ENCODE data around the gene BTG1.

BTG1 gene

DNA sequence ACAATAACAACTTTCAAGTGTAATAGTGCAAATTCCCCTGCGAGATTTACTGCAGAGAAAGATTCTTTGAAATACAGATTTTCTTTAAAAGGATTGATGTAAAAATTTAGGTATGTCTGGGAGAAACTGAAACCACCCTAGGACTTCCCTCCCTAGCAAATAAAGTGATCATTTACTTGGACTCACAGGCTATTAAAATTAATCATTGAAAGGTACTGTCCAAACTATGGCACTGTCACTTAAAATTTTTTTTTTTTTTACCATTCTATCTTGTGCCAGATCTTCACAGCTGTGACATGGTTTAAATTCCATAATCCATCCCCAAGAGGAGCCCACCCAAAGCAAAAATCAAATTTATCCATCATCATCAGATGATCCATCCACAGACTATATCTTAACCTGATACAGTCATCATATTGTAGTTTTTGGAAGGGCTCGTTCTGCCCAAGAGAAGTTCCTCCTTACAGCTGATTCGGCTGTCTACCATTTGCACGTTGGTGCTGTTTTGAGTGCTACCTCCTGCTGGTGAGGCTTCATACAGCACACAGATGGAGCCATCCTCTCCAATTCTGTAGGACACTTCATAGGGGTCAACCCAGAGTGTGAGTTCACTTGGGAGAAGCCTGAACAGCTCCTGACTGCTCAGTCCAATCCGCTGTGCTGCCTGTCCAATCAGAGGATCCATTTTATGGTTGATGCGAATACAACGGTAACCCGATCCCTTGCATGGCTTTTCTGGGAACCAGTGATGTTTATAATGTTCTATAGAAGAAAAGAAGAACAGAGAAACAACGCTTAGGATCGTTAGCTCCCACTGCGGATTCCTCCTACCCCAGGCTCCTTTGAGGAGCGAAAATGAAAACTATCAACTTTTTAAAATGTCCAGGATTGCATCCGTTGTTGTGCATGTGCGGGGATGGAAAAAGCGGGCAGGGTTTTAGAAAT lies 1.7 kb downstream of the BTG1 start:
- Histone ChIP-seq H2BK120ac (ENCODE audit: low read depth, low read length) (peak overlapping the region; percentile 65), H3K14ac (ENCODE audit: low read length) (no peak overlapping the region), H3K36me3 (replicated peaks in 1 of 2; ENCODE audit: control insufficient read depth in 2 of 2, insufficient read depth in 2 of 2, low read length in 2 of 2) (peaks cover 2 to 51% of the 10 kb centered on the region in 2 donors), H3K9me3 (replicated peaks in 1 of 2; ENCODE audit: control insufficient read depth in 2 of 2, insufficient read depth in 1 of 2, low read depth in 1 of 2, low read length in 2 of 2) (no peaks in the 10 kb centered on the region), H3K4me2 (ENCODE audit: insufficient read depth, low read length, poor library complexity, severe bottlenecking) (peak overlapping the region; percentile 62), H3K9ac (ENCODE audit: low read depth, low read length, poor library complexity) (peak overlapping the region; percentile 100), H2BK15ac (ENCODE audit: low read length) (no peak overlapping the region), H2BK5ac (ENCODE audit: low read length) (peak overlapping the region; percentile 97), H4K91ac (ENCODE audit: low read depth, low read length, poor library complexity) (no peak overlapping the region), H3K18ac (ENCODE audit: low read length) (peak overlapping the region; percentile 100), H3K4ac (ENCODE audit: low read length) (no peak overlapping the region), H2BK12ac (ENCODE audit: low read length) (no peak overlapping the region), H3K79me1 (ENCODE audit: low read depth, low read length) (peaks cover 2% of the 10 kb centered on the region), H2AK5ac (ENCODE audit: low read depth, low read length) (peak overlapping the region; percentile 9), H3K27me3 (ENCODE audit: control insufficient read depth in 3 of 3, insufficient read depth in 3 of 3, low read depth in 1 of 3, low read length in 3 of 3) (no peaks in the 10 kb centered on the region), H3K27ac (replicated peaks; ENCODE audit: low read length) (peak overlapping the region; percentile 78), H2AFZ (ENCODE audit: low read length) (no peak overlapping the region), H3K23ac (ENCODE audit: low read depth, low read length, poor library complexity) (no peak overlapping the region), H3K4me3 (ENCODE audit: low read length in 2 of 2) (peak overlapping the region; percentile 96), H4K8ac (ENCODE audit: low read depth, low read length) (no peak overlapping the region), H3K4me1 (ENCODE audit: control insufficient read depth in 2 of 2, insufficient read depth in 1 of 2, low read depth in 1 of 2, low read length in 2 of 2) (peaks cover 0 to 12% of the 10 kb centered on the region in 2 donors)
- DNase-seq (ENCODE audit: low spot score), result peak; percentile 84
- no CpG with 5 or more reads among the region's 15 CpGs for WGBS, 2 donors (ENCODE audit: extremely low coverage in 2 of 2, insufficient read length in 2 of 2, insufficient replicate concordance in 1 of 2)

DNA sequence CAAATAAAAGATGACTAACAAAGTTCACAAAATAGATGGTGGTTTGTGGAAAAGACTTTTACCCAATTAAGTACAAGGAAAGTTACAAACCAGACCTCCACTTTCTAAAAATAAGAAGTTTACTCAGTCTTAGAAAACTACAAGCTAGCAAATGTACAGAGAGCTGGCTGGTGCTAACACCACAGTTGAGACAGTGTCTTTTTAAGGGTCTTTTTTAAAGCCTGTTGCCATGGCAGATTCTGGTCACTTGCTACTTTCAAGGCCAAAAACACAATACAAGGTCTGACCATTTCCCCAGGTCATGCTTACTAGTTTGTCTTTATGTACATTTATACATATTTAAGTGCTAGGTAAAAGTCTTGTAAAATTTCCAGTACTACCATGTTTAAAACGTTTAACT lies 2.4 kb downstream of the BTG1 start:
- no CpG with 5 or more reads among the region's 1 CpG for WGBS, 2 donors (ENCODE audit: extremely low coverage in 2 of 2, insufficient read length in 2 of 2, insufficient replicate concordance in 1 of 2)
- Histone ChIP-seq H3K27ac (replicated peaks; ENCODE audit: low read length) (no peak overlapping the region), H2BK12ac (ENCODE audit: low read length) (no peak overlapping the region), H3K4me1 (ENCODE audit: control insufficient read depth in 2 of 2, insufficient read depth in 1 of 2, low read depth in 1 of 2, low read length in 2 of 2) (peaks cover 0 to 16% of the 10 kb centered on the region in 2 donors), H3K23ac (ENCODE audit: low read depth, low read length, poor library complexity) (no peak overlapping the region), H3K27me3 (ENCODE audit: control insufficient read depth in 3 of 3, insufficient read depth in 3 of 3, low read depth in 1 of 3, low read length in 3 of 3) (no peaks in the 10 kb centered on the region), H3K9me3 (replicated peaks in 1 of 2; ENCODE audit: control insufficient read depth in 2 of 2, insufficient read depth in 1 of 2, low read depth in 1 of 2, low read length in 2 of 2) (no peaks in the 10 kb centered on the region), H2AK5ac (ENCODE audit: low read depth, low read length) (no peak overlapping the region), H2AFZ (ENCODE audit: low read length) (no peak overlapping the region), H3K4me2 (ENCODE audit: insufficient read depth, low read length, poor library complexity, severe bottlenecking) (peak overlapping the region; percentile 48), H3K4me3 (ENCODE audit: low read length in 2 of 2) (peak overlapping the region; percentile 59 to 96), H3K9ac (ENCODE audit: low read depth, low read length, poor library complexity) (no peak overlapping the region), H3K4ac (ENCODE audit: low read length) (no peak overlapping the region), H3K79me1 (ENCODE audit: low read depth, low read length) (peaks cover 2% of the 10 kb centered on the region), H3K18ac (ENCODE audit: low read length) (no peak overlapping the region), H4K91ac (ENCODE audit: low read depth, low read length, poor library complexity) (no peak overlapping the region), H3K36me3 (replicated peaks in 1 of 2; ENCODE audit: control insufficient read depth in 2 of 2, insufficient read depth in 2 of 2, low read length in 2 of 2) (peaks cover 2 to 58% of the 10 kb centered on the region in 2 donors), H2BK120ac (ENCODE audit: low read depth, low read length) (no peak overlapping the region), H3K14ac (ENCODE audit: low read length) (no peak overlapping the region), H4K8ac (ENCODE audit: low read depth, low read length) (no peak overlapping the region), H2BK5ac (ENCODE audit: low read length) (no peak overlapping the region), H2BK15ac (ENCODE audit: low read length) (no peak overlapping the region)
- DNase-seq (ENCODE audit: low spot score), result no peak

DNA sequence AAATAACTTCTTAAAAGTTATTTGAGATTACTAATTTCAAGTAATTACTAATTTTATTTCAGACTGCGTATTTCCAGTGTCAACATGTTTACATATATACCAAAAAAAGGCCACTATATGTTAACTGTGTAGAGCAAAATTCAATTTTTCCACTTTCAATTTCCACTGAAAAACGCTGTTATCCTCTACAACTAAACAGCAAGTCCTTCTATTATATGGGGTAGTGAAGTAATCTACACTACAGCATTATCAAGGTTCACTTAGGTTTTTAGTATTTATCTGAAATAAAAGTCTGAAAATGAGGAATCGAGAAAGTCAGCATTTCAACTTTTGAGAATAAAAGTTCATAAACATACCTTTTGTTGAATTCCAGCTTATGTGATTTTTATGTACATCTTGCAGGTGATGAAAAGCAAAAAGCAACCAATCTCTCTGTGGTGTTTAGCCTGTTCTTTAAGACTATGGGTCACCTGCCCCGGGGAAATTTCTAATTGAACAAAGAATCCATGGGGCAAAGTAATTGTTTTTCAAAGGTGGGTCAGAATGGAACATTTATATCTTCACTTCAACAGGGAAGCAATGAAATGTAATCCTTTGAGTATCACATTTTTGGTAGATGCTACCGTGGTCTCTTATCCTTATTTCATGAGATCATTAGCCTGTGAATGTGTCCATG lies 3.3 kb downstream of the BTG1 start:
- Histone ChIP-seq H3K4me2 (ENCODE audit: insufficient read depth, low read length, poor library complexity, severe bottlenecking) (peak overlapping the region; percentile 47), H3K4me3 (ENCODE audit: low read length in 2 of 2) (peak overlapping the region; percentile 48 to 96), H3K27me3 (ENCODE audit: control insufficient read depth in 3 of 3, insufficient read depth in 3 of 3, low read depth in 1 of 3, low read length in 3 of 3) (no peaks in the 10 kb centered on the region), H2AFZ (ENCODE audit: low read length) (no peak overlapping the region), H3K27ac (replicated peaks; ENCODE audit: low read length) (no peak overlapping the region), H3K14ac (ENCODE audit: low read length) (no peak overlapping the region), H3K36me3 (replicated peaks in 1 of 2; ENCODE audit: control insufficient read depth in 2 of 2, insufficient read depth in 2 of 2, low read length in 2 of 2) (peaks cover 2 to 66% of the 10 kb centered on the region in 2 donors), H2BK120ac (ENCODE audit: low read depth, low read length) (no peak overlapping the region), H3K79me1 (ENCODE audit: low read depth, low read length) (peaks cover 2% of the 10 kb centered on the region), H3K9me3 (replicated peaks in 1 of 2; ENCODE audit: control insufficient read depth in 2 of 2, insufficient read depth in 1 of 2, low read depth in 1 of 2, low read length in 2 of 2) (no peaks in the 10 kb centered on the region), H2BK15ac (ENCODE audit: low read length) (no peak overlapping the region), H3K4me1 (ENCODE audit: control insufficient read depth in 2 of 2, insufficient read depth in 1 of 2, low read depth in 1 of 2, low read length in 2 of 2) (peaks cover 0 to 13% of the 10 kb centered on the region in 2 donors), H2BK5ac (ENCODE audit: low read length) (no peak overlapping the region), H3K18ac (ENCODE audit: low read length) (no peak overlapping the region), H4K8ac (ENCODE audit: low read depth, low read length) (no peak overlapping the region), H4K91ac (ENCODE audit: low read depth, low read length, poor library complexity) (no peak overlapping the region), H3K9ac (ENCODE audit: low read depth, low read length, poor library complexity) (no peak overlapping the region), H3K4ac (ENCODE audit: low read length) (no peak overlapping the region), H3K23ac (ENCODE audit: low read depth, low read length, poor library complexity) (no peak overlapping the region), H2BK12ac (ENCODE audit: low read length) (no peak overlapping the region), H2AK5ac (ENCODE audit: low read depth, low read length) (no peak overlapping the region)
- no CpG with 5 or more reads among the region's 5 CpGs for WGBS, 2 donors (ENCODE audit: extremely low coverage in 2 of 2, insufficient read length in 2 of 2, insufficient replicate concordance in 1 of 2)
- no peak for DNase-seq (ENCODE audit: low spot score)

DNA sequence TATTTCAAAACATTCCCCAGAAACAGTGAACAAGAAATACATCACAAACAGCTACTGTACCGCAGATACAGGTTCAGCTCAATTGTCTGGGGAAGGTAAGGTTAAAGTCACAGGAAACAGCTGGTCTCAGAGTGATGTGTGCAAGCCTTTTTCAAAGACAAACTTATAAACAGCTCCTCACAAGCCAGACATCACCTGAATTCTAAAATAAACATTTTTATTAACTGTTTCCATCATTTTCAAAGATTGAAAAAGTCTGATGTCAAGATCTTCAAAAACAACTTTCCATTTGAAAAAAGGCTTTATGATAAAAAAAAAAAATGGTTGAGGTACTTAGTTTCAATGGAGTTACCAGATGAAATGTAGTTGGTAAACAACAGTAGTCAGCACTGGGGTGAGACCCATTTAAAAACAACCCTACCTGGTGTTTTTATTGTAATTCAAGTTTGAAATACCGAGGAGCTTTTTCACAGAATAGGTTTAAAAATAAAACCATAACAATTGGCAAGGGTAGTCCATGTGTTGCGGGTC lies 4.0 kb downstream of the BTG1 start:
- H2AFZ ChIP-seq (ENCODE audit: low read length), result no peak overlapping the region
- H3K4me1 ChIP-seq (ENCODE audit: control insufficient read depth in 2 of 2, insufficient read depth in 1 of 2, low read depth in 1 of 2, low read length in 2 of 2), result peaks cover 0 to 18% of the 10 kb centered on the region in 2 donors
- no peak overlapping the region for H3K18ac ChIP-seq (ENCODE audit: low read length)
- WGBS, 2 donors (ENCODE audit: extremely low coverage in 2 of 2, insufficient read length in 2 of 2, insufficient replicate concordance in 1 of 2), result no CpG with 5 or more reads among the region's 3 CpGs
- H3K4me3 ChIP-seq (ENCODE audit: low read length in 2 of 2), result peak overlapping the region in 1 of 2 donors; percentile 96
- no peak overlapping the region for H3K23ac ChIP-seq (ENCODE audit: low read depth, low read length, poor library complexity)
- no peak overlapping the region for H3K4ac ChIP-seq (ENCODE audit: low read length)
- peak overlapping the region; percentile 28 for H3K4me2 ChIP-seq (ENCODE audit: insufficient read depth, low read length, poor library complexity, severe bottlenecking)
- H3K79me1 ChIP-seq (ENCODE audit: low read depth, low read length), result peaks cover 2% of the 10 kb centered on the region
- no peak overlapping the region for H2BK15ac ChIP-seq (ENCODE audit: low read length)
- no peak overlapping the region for H4K91ac ChIP-seq (ENCODE audit: low read depth, low read length, poor library complexity)
- no peaks in the 10 kb centered on the region for H3K9me3 ChIP-seq (replicated peaks in 1 of 2; ENCODE audit: control insufficient read depth in 2 of 2, insufficient read depth in 1 of 2, low read depth in 1 of 2, low read length in 2 of 2)
- H2BK120ac ChIP-seq (ENCODE audit: low read depth, low read length), result no peak overlapping the region
- no peak overlapping the region for H4K8ac ChIP-seq (ENCODE audit: low read depth, low read length)
- H3K9ac ChIP-seq (ENCODE audit: low read depth, low read length, poor library complexity), result no peak overlapping the region
- no peak overlapping the region for H2BK12ac ChIP-seq (ENCODE audit: low read length)
- DNase-seq (ENCODE audit: low spot score), result no peak
- H2AK5ac ChIP-seq (ENCODE audit: low read depth, low read length), result no peak overlapping the region
- H3K36me3 ChIP-seq (replicated peaks in 1 of 2; ENCODE audit: control insufficient read depth in 2 of 2, insufficient read depth in 2 of 2, low read length in 2 of 2), result peaks cover 2 to 66% of the 10 kb centered on the region in 2 donors
- H2BK5ac ChIP-seq (ENCODE audit: low read length), result no peak overlapping the region
- H3K27ac ChIP-seq (replicated peaks; ENCODE audit: low read length), result no peak overlapping the region
- H3K27me3 ChIP-seq (ENCODE audit: control insufficient read depth in 3 of 3, insufficient read depth in 3 of 3, low read depth in 1 of 3, low read length in 3 of 3), result no peaks in the 10 kb centered on the region
- H3K14ac ChIP-seq (ENCODE audit: low read length), result no peak overlapping the region

Measured in neuronal stem cell (in vitro differentiated cells).